ENCODE results near the gene LRBA. TPM values are rescaled to one million over a fixed set of nuclear protein-coding genes. Genes with fewer than 3 reads are reported as not detected.

Gene LRBA
- total RNA-seq, 2 donors from 2014 or later = 50.1 to 59.9 TPM

GRCh38 chr4:150402871-150403272 lies 612.2 kb downstream of the LRBA start:
- TF ChIP-seq POLR2A (IDR thresholded peaks at IDR 0.05) = no peak
- TF ChIP-seq, protein P1, sequence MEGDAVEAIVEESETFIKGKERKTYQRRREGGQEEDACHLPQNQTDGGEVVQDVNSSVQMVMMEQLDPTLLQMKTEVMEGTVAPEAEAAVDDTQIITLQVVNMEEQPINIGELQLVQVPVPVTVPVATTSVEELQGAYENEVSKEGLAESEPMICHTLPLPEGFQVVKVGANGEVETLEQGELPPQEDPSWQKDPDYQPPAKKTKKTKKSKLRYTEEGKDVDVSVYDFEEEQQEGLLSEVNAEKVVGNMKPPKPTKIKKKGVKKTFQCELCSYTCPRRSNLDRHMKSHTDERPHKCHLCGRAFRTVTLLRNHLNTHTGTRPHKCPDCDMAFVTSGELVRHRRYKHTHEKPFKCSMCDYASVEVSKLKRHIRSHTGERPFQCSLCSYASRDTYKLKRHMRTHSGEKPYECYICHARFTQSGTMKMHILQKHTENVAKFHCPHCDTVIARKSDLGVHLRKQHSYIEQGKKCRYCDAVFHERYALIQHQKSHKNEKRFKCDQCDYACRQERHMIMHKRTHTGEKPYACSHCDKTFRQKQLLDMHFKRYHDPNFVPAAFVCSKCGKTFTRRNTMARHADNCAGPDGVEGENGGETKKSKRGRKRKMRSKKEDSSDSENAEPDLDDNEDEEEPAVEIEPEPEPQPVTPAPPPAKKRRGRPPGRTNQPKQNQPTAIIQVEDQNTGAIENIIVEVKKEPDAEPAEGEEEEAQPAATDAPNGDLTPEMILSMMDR (IDR thresholded peaks at IDR 0.05) = no peak
- DNase-seq = peak; percentile 77 to 92 (median 86)

DNA sequence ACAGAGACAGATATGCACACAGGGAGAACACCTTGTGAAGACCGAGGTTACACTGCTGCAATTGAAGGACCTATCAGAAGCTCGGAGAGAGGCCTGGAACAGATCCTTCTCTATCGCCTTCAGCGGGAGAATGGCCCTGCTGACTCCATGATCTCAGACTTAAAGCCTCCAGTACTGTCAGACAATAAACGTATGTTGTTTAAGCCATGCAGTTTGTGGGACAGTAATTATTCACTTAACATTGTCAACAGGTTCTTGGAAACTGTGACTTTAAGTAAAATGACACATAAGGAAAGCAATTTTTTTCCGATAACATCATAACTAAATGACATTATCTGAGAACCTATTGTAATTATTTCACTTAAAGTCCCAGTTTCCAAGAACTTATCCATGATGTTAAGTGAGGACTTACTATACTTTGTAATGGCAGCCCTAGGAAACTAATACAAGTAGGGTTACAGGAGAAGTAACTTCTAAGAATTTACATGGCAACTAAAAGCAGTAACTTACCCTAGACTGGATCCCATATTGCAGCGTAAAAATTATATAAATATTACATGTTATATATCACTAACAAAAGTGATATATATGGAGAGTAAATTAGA lies 613.9 kb downstream of the LRBA start:
- Histone ChIP-seq H3K27me3 (no peaks in the 10 kb centered on the region), H3K4me3 (no peak overlapping the region), H3K9me3 (no peaks in the 10 kb centered on the region), H3K27ac (no peak overlapping the region), H3K36me3 (replicated peaks in 1 of 2; ENCODE audit: insufficient read depth in 1 of 2, low read depth in 2 of 2) (no peaks in the 10 kb centered on the region), H3K4me1 (peaks cover 3% of the 10 kb centered on the region)
- ATAC-seq (no peak), DNase-seq (no peak)
- TF ChIP-seq, protein P1 (IDR thresholded peaks at IDR 0.05) = no peak
- TF ChIP-seq POLR2A (IDR thresholded peaks at IDR 0.05) = no peak
- intact Hi-C loops (cut with DNase I) = no loop called here
- WGBS, 2 donors = 94 to 97% methylated on average over 7 of the region's 7 CpGs

More at GRCh38 chr4:150402871-150403272, 612.2 kb downstream of the LRBA start:
- intact Hi-C loops (cut with DNase I) = no loop called here
- Histone ChIP-seq H3K9me3 (no peaks in the 10 kb centered on the region), H3K27me3 (no peaks in the 10 kb centered on the region), H3K4me3 (no peak overlapping the region), H3K27ac (no peak overlapping the region), H3K4me1 (peaks cover 3% of the 10 kb centered on the region), H3K36me3 (replicated peaks in 1 of 2; ENCODE audit: insufficient read depth in 1 of 2, low read depth in 2 of 2) (no peaks in the 10 kb centered on the region)
- 12 to 21% methylated on average over 5 of the region's 5 CpGs for WGBS, 2 donors
- peak; percentile 78 for ATAC-seq

GRCh38 chr4:150395872-150396271 lies 619.2 kb downstream of the LRBA start:
- intact Hi-C loops (cut with DNase I) = no loop called here
- H3K4me1 ChIP-seq = no peaks in the 10 kb centered on the region
- no peak overlapping the region for H3K27ac ChIP-seq
- TF ChIP-seq, protein P1 (IDR thresholded peaks at IDR 0.05) = no peak
- no peak for TF ChIP-seq POLR2A (IDR thresholded peaks at IDR 0.05)
- H3K36me3 ChIP-seq (replicated peaks in 1 of 2; ENCODE audit: insufficient read depth in 1 of 2, low read depth in 2 of 2) = no peaks in the 10 kb centered on the region
- H3K9me3 ChIP-seq = no peaks in the 10 kb centered on the region
- WGBS, 2 donors = 43 to 48% methylated on average over 2 of the region's 2 CpGs
- ATAC-seq (no peak), DNase-seq (no peak)
- H3K27me3 ChIP-seq = no peaks in the 10 kb centered on the region
- H3K4me3 ChIP-seq = no peak overlapping the region

- ATAC-seq (no peak), DNase-seq (no peak)
- H3K4me3 ChIP-seq = no peak overlapping the region
- H3K27ac ChIP-seq = no peak overlapping the region
- H3K4me1 ChIP-seq = no peaks in the 10 kb centered on the region
- TF ChIP-seq POLR2A (IDR thresholded peaks at IDR 0.05) = no peak
- TF ChIP-seq, protein P1 (IDR thresholded peaks at IDR 0.05) = no peak
- no peaks in the 10 kb centered on the region for H3K36me3 ChIP-seq (replicated peaks in 1 of 2; ENCODE audit: insufficient read depth in 1 of 2, low read depth in 2 of 2)
- H3K27me3 ChIP-seq = no peaks in the 10 kb centered on the region
- H3K9me3 ChIP-seq = no peaks in the 10 kb centered on the region
- intact Hi-C loops (cut with DNase I) = no loop called here
Measured at GRCh38 chr4:150394046-150394445, 621.0 kb downstream of the LRBA start.

- no peaks in the 10 kb centered on the region for H3K9me3 ChIP-seq
- TF ChIP-seq POLR2A (IDR thresholded peaks at IDR 0.05) = no peak
- TF ChIP-seq, protein P1 (IDR thresholded peaks at IDR 0.05) = no peak
- WGBS, 2 donors = 94 to 96% methylated on average over 2 of the region's 2 CpGs
- no peak overlapping the region for H3K27ac ChIP-seq
- intact Hi-C loops (cut with DNase I) = no loop called here
- no peaks in the 10 kb centered on the region for H3K27me3 ChIP-seq
- no peaks in the 10 kb centered on the region for H3K4me1 ChIP-seq
- DNase-seq (no peak), ATAC-seq (no peak)
- H3K4me3 ChIP-seq = no peak overlapping the region
- no peaks in the 10 kb centered on the region for H3K36me3 ChIP-seq (replicated peaks in 1 of 2; ENCODE audit: insufficient read depth in 1 of 2, low read depth in 2 of 2)
Measured at GRCh38 chr4:150391052-150391451, 624.0 kb downstream of the LRBA start.

Measured in body of pancreas (tissue), 4 donors.